Uterus (tissue), 2 donors: ENCODE results near the gene KRTAP10-3.

Experiments
- POLR2A ChIP-seq, 2 donors: fragments of 450-650 bp; IDR thresholded peaks; one replicate each; pipeline ENCODE4 v1.6.1; 2016; ENCODE audit warnings: antibody characterized with exemption in 2 of 2, mild to moderate bottlenecking in 1 of 2, moderate library complexity in 1 of 2
- TF ChIP-seq, protein P1 (sequence below), 4 experiments: fragments of 200-600 bp in 2 of 4; fragments of 450-650 bp in 2 of 4; sonication (generic) in 2 of 4; IDR thresholded peaks; one replicate each; pipeline ENCODE4 v1.5.1; 2016 to 2019; ENCODE audit warnings: antibody characterized with exemption in 4 of 4, mild to moderate bottlenecking in 2 of 4, moderate library complexity in 1 of 4

GRCh38 chr21:44528634-44528995 is 30.0 kb downstream of the KRTAP10-3 start:
- TF ChIP-seq, protein P1, sequence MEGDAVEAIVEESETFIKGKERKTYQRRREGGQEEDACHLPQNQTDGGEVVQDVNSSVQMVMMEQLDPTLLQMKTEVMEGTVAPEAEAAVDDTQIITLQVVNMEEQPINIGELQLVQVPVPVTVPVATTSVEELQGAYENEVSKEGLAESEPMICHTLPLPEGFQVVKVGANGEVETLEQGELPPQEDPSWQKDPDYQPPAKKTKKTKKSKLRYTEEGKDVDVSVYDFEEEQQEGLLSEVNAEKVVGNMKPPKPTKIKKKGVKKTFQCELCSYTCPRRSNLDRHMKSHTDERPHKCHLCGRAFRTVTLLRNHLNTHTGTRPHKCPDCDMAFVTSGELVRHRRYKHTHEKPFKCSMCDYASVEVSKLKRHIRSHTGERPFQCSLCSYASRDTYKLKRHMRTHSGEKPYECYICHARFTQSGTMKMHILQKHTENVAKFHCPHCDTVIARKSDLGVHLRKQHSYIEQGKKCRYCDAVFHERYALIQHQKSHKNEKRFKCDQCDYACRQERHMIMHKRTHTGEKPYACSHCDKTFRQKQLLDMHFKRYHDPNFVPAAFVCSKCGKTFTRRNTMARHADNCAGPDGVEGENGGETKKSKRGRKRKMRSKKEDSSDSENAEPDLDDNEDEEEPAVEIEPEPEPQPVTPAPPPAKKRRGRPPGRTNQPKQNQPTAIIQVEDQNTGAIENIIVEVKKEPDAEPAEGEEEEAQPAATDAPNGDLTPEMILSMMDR (IDR thresholded peaks at IDR 0.05) = no peak
- no peak for TF ChIP-seq POLR2A (IDR thresholded peaks at IDR 0.05)
